A549 (cell line): ENCODE results near the gene HERC4.
"Not testable (repeated sequence)": the region's sequence is repeated elsewhere in the genome, so short reads cannot be mapped to it uniquely, and the experiment has no call there.

Experiments used
- BHLHE40 ChIP-seq: IDR thresholded peaks from 2 replicates; pipeline ENCODE4 v1.6.1; 2012; ENCODE audit warnings: low read depth, low read length, inconsistent platforms
- ESRRA ChIP-seq: fragments of 150-350 bp; IDR thresholded peaks from 2 replicates; pipeline ENCODE4 v1.6.1; 2014; ENCODE audit warnings: mild to moderate bottlenecking, low read length, borderline replicate concordance
- JUN ChIP-seq, 2 experiments: fragments of >200 bp; sonication (Bioruptor Twin); formaldehyde crosslinking; IDR thresholded peaks; 2 replicates in 1 of 2; 3 replicates in 1 of 2; pipeline ENCODE4 v1.6.1; 2016 to 2017
- NPAS2 ChIP-seq: fragments of 250-450 bp; sonication (Bioruptor Pico); IDR thresholded peaks from 2 replicates; pipeline ENCODE4 v1.8.0; 2022; ENCODE audit warnings: mild to moderate bottlenecking, moderate library complexity, borderline replicate concordance
- POLR2A ChIP-seq: IDR thresholded peaks from 2 replicates; pipeline ENCODE4 v1.6.1; 2012; ENCODE audit warnings: mild to moderate bottlenecking, low read length
- RCOR1 ChIP-seq: fragments of 150-350 bp; IDR thresholded peaks from 2 replicates; pipeline ENCODE4 v1.6.1; 2014; ENCODE audit warnings: antibody characterized with exemption, low read length, low read depth
- RFX5 ChIP-seq: fragments of 450-650 bp; IDR thresholded peaks from 2 replicates; pipeline ENCODE4 v1.7.1; 2014; ENCODE audit warnings: antibody characterized with exemption, mild to moderate bottlenecking, moderate library complexity
- TF ChIP-seq, protein P1 (sequence below): fragments of >200 bp; sonication (Bioruptor Twin); formaldehyde crosslinking; IDR thresholded peaks from 3 replicates; pipeline ENCODE4 v1.5.1; 2016
- TF ChIP-seq, protein P2 (sequence below): fragments of 450-650 bp; IDR thresholded peaks from 2 replicates; pipeline ENCODE4 v1.6.1; 2014; ENCODE audit warnings: antibody characterized with exemption

DNA sequence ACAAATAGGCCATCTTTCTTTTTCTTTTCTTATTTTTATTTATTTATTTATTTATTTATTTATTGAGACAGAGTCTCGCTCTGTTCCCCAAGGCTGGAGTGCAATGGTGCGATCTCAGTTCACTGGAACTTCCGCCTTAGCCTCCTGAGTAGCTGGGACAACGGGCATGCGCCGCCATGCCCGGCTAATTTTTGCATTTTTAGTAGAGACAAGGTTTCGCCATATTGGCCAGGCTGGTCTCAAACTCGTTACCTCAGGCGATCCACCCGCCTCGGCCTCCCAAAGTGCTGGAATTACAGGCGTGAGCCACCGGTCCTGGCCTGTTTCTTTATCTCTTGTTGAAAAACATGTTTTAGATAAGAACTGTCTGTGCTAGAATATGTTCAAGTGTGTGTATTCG lies 998 bp upstream of the HERC4 start:
- not testable (repeated sequence) for TF ChIP-seq ESRRA; RFX5; POLR2A; BHLHE40; JUN (IDR thresholded peaks at IDR 0.05); RCOR1; NPAS2
- TF ChIP-seq, protein P1, sequence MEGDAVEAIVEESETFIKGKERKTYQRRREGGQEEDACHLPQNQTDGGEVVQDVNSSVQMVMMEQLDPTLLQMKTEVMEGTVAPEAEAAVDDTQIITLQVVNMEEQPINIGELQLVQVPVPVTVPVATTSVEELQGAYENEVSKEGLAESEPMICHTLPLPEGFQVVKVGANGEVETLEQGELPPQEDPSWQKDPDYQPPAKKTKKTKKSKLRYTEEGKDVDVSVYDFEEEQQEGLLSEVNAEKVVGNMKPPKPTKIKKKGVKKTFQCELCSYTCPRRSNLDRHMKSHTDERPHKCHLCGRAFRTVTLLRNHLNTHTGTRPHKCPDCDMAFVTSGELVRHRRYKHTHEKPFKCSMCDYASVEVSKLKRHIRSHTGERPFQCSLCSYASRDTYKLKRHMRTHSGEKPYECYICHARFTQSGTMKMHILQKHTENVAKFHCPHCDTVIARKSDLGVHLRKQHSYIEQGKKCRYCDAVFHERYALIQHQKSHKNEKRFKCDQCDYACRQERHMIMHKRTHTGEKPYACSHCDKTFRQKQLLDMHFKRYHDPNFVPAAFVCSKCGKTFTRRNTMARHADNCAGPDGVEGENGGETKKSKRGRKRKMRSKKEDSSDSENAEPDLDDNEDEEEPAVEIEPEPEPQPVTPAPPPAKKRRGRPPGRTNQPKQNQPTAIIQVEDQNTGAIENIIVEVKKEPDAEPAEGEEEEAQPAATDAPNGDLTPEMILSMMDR: not testable (repeated sequence)
- TF ChIP-seq, protein P2, sequence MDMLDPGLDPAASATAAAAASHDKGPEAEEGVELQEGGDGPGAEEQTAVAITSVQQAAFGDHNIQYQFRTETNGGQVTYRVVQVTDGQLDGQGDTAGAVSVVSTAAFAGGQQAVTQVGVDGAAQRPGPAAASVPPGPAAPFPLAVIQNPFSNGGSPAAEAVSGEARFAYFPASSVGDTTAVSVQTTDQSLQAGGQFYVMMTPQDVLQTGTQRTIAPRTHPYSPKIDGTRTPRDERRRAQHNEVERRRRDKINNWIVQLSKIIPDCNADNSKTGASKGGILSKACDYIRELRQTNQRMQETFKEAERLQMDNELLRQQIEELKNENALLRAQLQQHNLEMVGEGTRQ: not testable (repeated sequence)
